IMR-90 (cell line): ENCODE measurements around the gene TENM4. TPM values are rescaled to one million over a fixed set of nuclear protein-coding genes. Genes with fewer than 3 reads are reported as not detected.

Source experiments
- ATAC-seq: fragments of 200-7000 bp; cut with Tn5 transposase; 2 replicates; pipeline ENCODE4 v1.9.1; 2020; ENCODE audit warnings: low read depth, mild to moderate bottlenecking, moderate library complexity
- BruUV-seq: library from RNA; stranded (reverse); fragments of 400-500 nt; replicated peaks from 2 replicates; lab custom pipeline; 2021; lab: Mats Ljungman, UMichigan
- CTCF ChIA-PET: fragments of 300-600 bp; formaldehyde crosslinking; extraction: SDS; loops from one replicate; lab custom pipeline; 2021; ENCODE audit warnings: antibody characterized with exemption; lab: Yijun Ruan, JAX
- POLR2A ChIA-PET: fragments of 300-600 bp; sonication (Branson Sonifier 250); formaldehyde crosslinking; loops from one replicate; lab custom pipeline; 2022; ENCODE audit warnings: antibody characterized with exemption; ENCODE audit not compliant: unreplicated experiment; lab: Charles Lee
- DNase-seq: peaks from one replicate; pipeline ENCODE4 v3.0.0; 2013
- H2AFZ ChIP-seq: replicated peaks from 2 replicates; pipeline ENCODE3; 2013; ENCODE audit warnings: low read length, mild to moderate bottlenecking; ENCODE audit not compliant: poor library complexity
- H2AK5ac ChIP-seq: 2 replicates; pipeline ENCODE4 v1.6.1; 2013; ENCODE audit warnings: low read depth, low read length, inconsistent platforms
- H2AK9ac ChIP-seq: replicated peaks from 2 replicates; pipeline ENCODE3; 2013; ENCODE audit warnings: mild to moderate bottlenecking, low read depth, low read length, moderate library complexity; ENCODE audit not compliant: poor library complexity
- H2BK120ac ChIP-seq: 2 replicates; pipeline ENCODE4 v1.6.1; 2013; ENCODE audit warnings: low read depth, low read length, inconsistent platforms
- H2BK15ac ChIP-seq: 3 replicates; pipeline ENCODE4 v1.6.1; 2013; ENCODE audit warnings: low read depth, low read length, inconsistent platforms
- H2BK20ac ChIP-seq: 2 replicates; pipeline ENCODE4 v1.6.1; 2013; ENCODE audit warnings: low read depth, mild to moderate bottlenecking, inconsistent platforms, low read length, moderate library complexity
- H2BK5ac ChIP-seq: 2 replicates; pipeline ENCODE4 v1.6.1; 2013; ENCODE audit warnings: mild to moderate bottlenecking, low read depth, low read length, inconsistent platforms; ENCODE audit not compliant: poor library complexity, severe bottlenecking
- H3K14ac ChIP-seq: replicated peaks from 2 replicates; pipeline ENCODE4 v1.6.1; 2013; ENCODE audit warnings: low read depth, low read length, inconsistent platforms
- H3K18ac ChIP-seq: 2 replicates; pipeline ENCODE4 v1.6.1; 2013; ENCODE audit warnings: low read depth, low read length, control low read depth
- H3K23ac ChIP-seq: 2 replicates; pipeline ENCODE4 v1.6.1; 2013; ENCODE audit warnings: low read depth, low read length, inconsistent platforms
- H3K27ac ChIP-seq: 2 replicates; pipeline ENCODE4 v1.5.1; 2013; ENCODE audit warnings: mild to moderate bottlenecking, control low read depth, low read length; ENCODE audit not compliant: insufficient read depth
- H3K27me3 ChIP-seq: 2 replicates; pipeline ENCODE4 v1.6.1; 2013; ENCODE audit warnings: low read length; ENCODE audit not compliant: control insufficient read depth, insufficient read depth
- H3K36me3 ChIP-seq: 2 replicates; pipeline ENCODE4 v1.6.1; 2013; ENCODE audit warnings: low read length, mixed read lengths; ENCODE audit not compliant: control insufficient read depth, insufficient read depth
- H3K4ac ChIP-seq: 2 replicates; pipeline ENCODE4 v1.6.1; 2013; ENCODE audit warnings: low read depth, low read length, inconsistent platforms
- H3K4me1 ChIP-seq: 2 replicates; pipeline ENCODE4 v1.6.1; 2013; ENCODE audit warnings: low read length, mixed read lengths; ENCODE audit not compliant: control insufficient read depth, insufficient read depth
- H3K4me2 ChIP-seq: 2 replicates; pipeline ENCODE4 v1.6.1; 2013; ENCODE audit warnings: low read depth, mild to moderate bottlenecking, control low read depth, low read length, moderate library complexity
- H3K4me3 ChIP-seq: 2 replicates; pipeline ENCODE4 v1.5.1; 2013; ENCODE audit warnings: low read depth, mild to moderate bottlenecking, control low read depth, low read length, moderate library complexity; ENCODE audit not compliant: insufficient read depth
- H3K56ac ChIP-seq: 2 replicates; pipeline ENCODE4 v1.6.1; 2013; ENCODE audit warnings: low read length, inconsistent platforms; ENCODE audit not compliant: insufficient read depth; ENCODE audit errors: extremely low read depth
- H3K79me1 ChIP-seq, 2 experiments: 2 replicates each; pipeline ENCODE4 v1.6.1; 2013; ENCODE audit warnings: low read length in 2 of 2, inconsistent platforms in 1 of 2, low read depth in 1 of 2
- H3K9ac ChIP-seq: 2 replicates; pipeline ENCODE4 v1.6.1; 2013; ENCODE audit warnings: low read depth, low read length, control low read depth
- H3K9me1 ChIP-seq: 2 replicates; pipeline ENCODE4 v1.6.1; 2013; ENCODE audit warnings: low read length, inconsistent platforms; ENCODE audit not compliant: insufficient read depth
- H3K9me3 ChIP-seq: 2 replicates; pipeline ENCODE4 v1.6.1; 2013; ENCODE audit warnings: low read length; ENCODE audit not compliant: control insufficient read depth, insufficient read depth
- H4K20me1 ChIP-seq: 2 replicates; pipeline ENCODE4 v1.6.1; 2013; ENCODE audit warnings: low read length, inconsistent platforms; ENCODE audit not compliant: insufficient read depth
- H4K5ac ChIP-seq: 2 replicates; pipeline ENCODE4 v1.6.1; 2013; ENCODE audit warnings: mild to moderate bottlenecking, low read depth, low read length, control low read depth
- H4K8ac ChIP-seq, 2 experiments: 2 replicates each; pipeline ENCODE4 v1.6.1; 2013; ENCODE audit warnings: low read depth in 2 of 2, low read length in 2 of 2, control low read depth in 1 of 2, inconsistent platforms in 1 of 2
- H4K91ac ChIP-seq: 2 replicates; pipeline ENCODE4 v1.6.1; 2013; ENCODE audit warnings: low read depth, low read length, inconsistent platforms; ENCODE audit not compliant: insufficient read depth
- CTCF ChIP-seq: conservative IDR thresholded peaks from 2 replicates; pipeline ENCODE4 v1.5.1; 2012; ENCODE audit warnings: mild to moderate bottlenecking, low read depth, low read length, improper control_type of control experiment
- ELK1 ChIP-seq: fragments of 150-350 bp; IDR thresholded peaks from 2 replicates; pipeline ENCODE4 v1.6.1; 2016; ENCODE audit warnings: low read depth, mild to moderate bottlenecking, low read length, moderate library complexity, borderline replicate concordance
- FOS ChIP-seq: fragments of 150-350 bp; IDR thresholded peaks from 2 replicates; pipeline ENCODE4 v1.6.1; 2016; ENCODE audit warnings: low read depth, low read length
- MAFK ChIP-seq: IDR thresholded peaks from 2 replicates; pipeline ENCODE4 v1.6.1; 2012; ENCODE audit warnings: low read depth, low read length, improper control_type of control experiment
- MAZ ChIP-seq: IDR thresholded peaks from 2 replicates; pipeline ENCODE4 v1.6.1; 2012; ENCODE audit warnings: low read depth, mild to moderate bottlenecking, low read length, improper control_type of control experiment, moderate library complexity, borderline replicate concordance
- RCOR1 ChIP-seq: IDR thresholded peaks from 2 replicates; pipeline ENCODE4 v1.6.1; 2012; ENCODE audit warnings: mild to moderate bottlenecking, low read length, improper control_type of control experiment; ENCODE audit not compliant: insufficient replicate concordance
- SMC3 ChIP-seq: fragments of 150-350 bp; IDR thresholded peaks from 2 replicates; pipeline ENCODE4 v1.6.1; 2016; ENCODE audit warnings: low read depth, mild to moderate bottlenecking, antibody characterized with exemption, low read length, moderate library complexity
- USF2 ChIP-seq: fragments of 150-350 bp; IDR thresholded peaks from 2 replicates; pipeline ENCODE4 v1.6.1; 2017; ENCODE audit warnings: mild to moderate bottlenecking, antibody characterized with exemption, low read length, low read depth
- whole genome bisulfite sequencing, 2 experiments: methylation state at CpG; one replicate each; pipeline versions ENCODE4 v1.1.5 to v1.1.7; 2013; ENCODE audit warnings: missing lambda C conversion rate in 2 of 2; ENCODE audit not compliant: insufficient read length in 1 of 2; ENCODE audit errors: extremely low coverage in 2 of 2; 5-methylcytosine and 5-hydroxymethylcytosine counted together
- dilution Hi-C: fragments of 300-500 bp; cut with HindIII; formaldehyde crosslinking; loops from one replicate; pipeline ENCODE4 v1.14.3; 2018; ENCODE audit warnings: low sequenced_read_pairs; ENCODE audit not compliant: unreplicated experiment
- in situ Hi-C: fragments of 300-500 bp; cut with MboI; formaldehyde crosslinking; loops from 3 replicates; pipeline ENCODE4 v1.14.3; 2019; ENCODE audit warnings: low sequenced_read_pairs, inconsistent platforms, mixed read lengths
- intact Hi-C: fragments of 100-400 bp; cut with micrococcal nuclease; formaldehyde crosslinking; loops from 2 replicates; pipeline ENCODE4 v1.10.0; 2022
- polyA plus RNA-seq, 3 experiments: library from polyadenylated mRNA; depleted of rRNA; stranded (reverse); fragments of >200 nt; gene quantifications; 2 replicates each; pipeline ENCODE4 v1.2.3, GENCODE V29; 2012; ENCODE audit warnings: low replicate concordance in 1 of 3
- total RNA-seq: library from RNA; depleted of rRNA; stranded (reverse); fragments of >200 nt; gene quantifications from 2 replicates; pipeline ENCODE4 v1.2.3, GENCODE V29; 2012

TENM4 gene
- total and polyA plus RNA-seq, 2 of the 4 experiments (the other 2 are of a cell fraction) = 7.4 to 9.0 TPM

- CTCF ChIA-PET = no interaction called here
- in situ Hi-C loops = no loop called here
- H2AK5ac ChIP-seq = no peak overlapping the region
Measured at GRCh38 chr11:79402912-79403311, 37.9 kb downstream of the TENM4 start.

More at GRCh38 chr11:79402912-79403311, 37.9 kb downstream of the TENM4 start:
- H3K9me1 ChIP-seq = peaks cover 10% of the 10 kb centered on the region; the same call in 1 of the 2 replicates
- no peaks in the 10 kb centered on the region for H3K9me3 ChIP-seq
- H3K4ac ChIP-seq = no peak overlapping the region
- POLR2A ChIA-PET = no interaction called here
- H3K79me1 ChIP-seq = peaks cover 0 to 19% of the 10 kb centered on the region in 2 experiments; a peak in 3 of 4 replicates
- H2BK15ac ChIP-seq = no peak overlapping the region
- no peak overlapping the region for H4K5ac ChIP-seq
- DNase-seq (no peak), ATAC-seq (no peak)
- no peak overlapping the region for H3K56ac ChIP-seq
- no peak overlapping the region for H3K23ac ChIP-seq
- no peak overlapping the region for H4K8ac ChIP-seq
- no peak overlapping the region for H2AK9ac ChIP-seq
- H3K4me1 ChIP-seq = peaks cover 4% of the 10 kb centered on the region; the same call in 1 of the 2 replicates
- dilution Hi-C loops = no loop called here
- no peak overlapping the region for H3K14ac ChIP-seq
- H2BK20ac ChIP-seq = no peak overlapping the region
- H3K27ac ChIP-seq = no peak overlapping the region
- no peak overlapping the region for H2AFZ ChIP-seq
- intact Hi-C loops = no loop called here
- H3K4me3 ChIP-seq = no peak overlapping the region
- BruUV-seq = no TSS peak
- H3K36me3 ChIP-seq = no peaks in the 10 kb centered on the region; the same call in 1 of the 2 replicates
- no CpG with 5 or more reads among the region's 3 CpGs for WGBS, 2 experiments
- no peak overlapping the region for H3K18ac ChIP-seq
- H2BK120ac ChIP-seq = no peak overlapping the region
- no peak overlapping the region for H4K91ac ChIP-seq
- H3K4me2 ChIP-seq = no peak overlapping the region
- H2BK5ac ChIP-seq = no peak overlapping the region
- H3K9ac ChIP-seq = no peak overlapping the region
- no peaks in the 10 kb centered on the region for H4K20me1 ChIP-seq
- TF ChIP-seq ELK1 = no peak
- TF ChIP-seq MAFK = no peak
- TF ChIP-seq RCOR1 = no peak
- TF ChIP-seq CTCF = no peak
- TF ChIP-seq FOS = no peak
- no peak for TF ChIP-seq MAZ
- no peak for TF ChIP-seq USF2
- no peak for TF ChIP-seq SMC3
- no peaks in the 10 kb centered on the region for H3K27me3 ChIP-seq
